Adrenal gland (tissue), 5 donors: Measurements from ENCODE around the gene C20orf141.

Source experiments
- POLR2A ChIP-seq, 2 donors: fragments of 450-650 bp; IDR thresholded peaks; one replicate each; pipeline ENCODE4 v1.6.1; 2017; ENCODE audit warnings: antibody characterized with exemption in 2 of 2, mild to moderate bottlenecking in 2 of 2, moderate library complexity in 1 of 2
- TF ChIP-seq, protein P1 (sequence below), 6 experiments: fragments of 450-650 bp in 4 of 6; fragments of 200-600 bp in 2 of 6; sonication (generic) in 1 of 6; IDR thresholded peaks; 1 replicate in 5 of 6; 2 replicates in 1 of 6; pipeline versions ENCODE4 v1.5.1 to v1.8.0; 2016 to 2021; ENCODE audit warnings: antibody characterized with exemption in 6 of 6, mild to moderate bottlenecking in 2 of 6, moderate library complexity in 1 of 6
- donor health status: DM: no; HTN: no; CAD: no.

DNA sequence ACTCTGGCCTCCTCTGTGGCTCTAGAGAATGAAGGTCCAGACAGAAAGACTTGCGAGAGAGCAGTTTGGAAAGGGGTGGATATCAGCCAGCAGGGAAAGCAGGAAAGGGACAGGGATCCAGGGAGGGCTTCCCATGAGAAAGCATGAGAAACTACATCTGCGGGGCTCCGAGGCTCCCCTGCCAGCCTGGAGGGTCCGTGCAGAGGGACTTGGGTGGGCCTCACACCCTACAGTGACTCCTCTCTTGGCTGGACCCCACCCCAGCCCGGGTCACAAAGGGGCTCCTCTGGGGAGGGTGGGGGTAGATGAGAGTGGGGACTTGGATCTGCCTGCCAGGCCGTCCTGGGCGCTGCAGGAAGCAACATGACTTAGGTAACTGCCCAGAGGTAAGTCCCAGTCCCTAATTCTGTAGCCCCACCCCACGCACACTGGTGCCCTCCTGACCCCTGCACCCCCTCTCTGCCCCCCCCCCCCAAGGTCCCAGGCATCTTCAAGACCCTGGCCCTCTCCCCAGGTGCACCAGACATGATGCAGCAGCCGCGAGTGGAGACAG is 1.3 kb downstream of the C20orf141 start, which contains the start of gene TMEM239:
- TF ChIP-seq, protein P1, sequence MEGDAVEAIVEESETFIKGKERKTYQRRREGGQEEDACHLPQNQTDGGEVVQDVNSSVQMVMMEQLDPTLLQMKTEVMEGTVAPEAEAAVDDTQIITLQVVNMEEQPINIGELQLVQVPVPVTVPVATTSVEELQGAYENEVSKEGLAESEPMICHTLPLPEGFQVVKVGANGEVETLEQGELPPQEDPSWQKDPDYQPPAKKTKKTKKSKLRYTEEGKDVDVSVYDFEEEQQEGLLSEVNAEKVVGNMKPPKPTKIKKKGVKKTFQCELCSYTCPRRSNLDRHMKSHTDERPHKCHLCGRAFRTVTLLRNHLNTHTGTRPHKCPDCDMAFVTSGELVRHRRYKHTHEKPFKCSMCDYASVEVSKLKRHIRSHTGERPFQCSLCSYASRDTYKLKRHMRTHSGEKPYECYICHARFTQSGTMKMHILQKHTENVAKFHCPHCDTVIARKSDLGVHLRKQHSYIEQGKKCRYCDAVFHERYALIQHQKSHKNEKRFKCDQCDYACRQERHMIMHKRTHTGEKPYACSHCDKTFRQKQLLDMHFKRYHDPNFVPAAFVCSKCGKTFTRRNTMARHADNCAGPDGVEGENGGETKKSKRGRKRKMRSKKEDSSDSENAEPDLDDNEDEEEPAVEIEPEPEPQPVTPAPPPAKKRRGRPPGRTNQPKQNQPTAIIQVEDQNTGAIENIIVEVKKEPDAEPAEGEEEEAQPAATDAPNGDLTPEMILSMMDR (IDR thresholded peaks at IDR 0.05) = no peak
- TF ChIP-seq POLR2A (IDR thresholded peaks at IDR 0.05) = no peak
